Fibroblast of lung (primary cell): ENCODE results near the gene MRPS18A. TPM values are rescaled to one million over a fixed set of nuclear protein-coding genes. Genes with fewer than 3 reads are reported as not detected.

Experiments used
- DNase-seq, 2 donors: peaks; one replicate each; pipeline versions ENCODE4 v3.0.0 to v3.0.0-alpha.2; 2010; ENCODE audit warnings: low read depth in 2 of 2
- H2AFZ ChIP-seq: 2 replicates; pipeline ENCODE4 v1.5.1; 2012; ENCODE audit warnings: low read length, control low read depth, inconsistent platforms
- H3K27ac ChIP-seq: 2 replicates; pipeline ENCODE4 v1.5.1; 2011; ENCODE audit warnings: low read length, control low read depth; ENCODE audit not compliant: insufficient read depth
- H3K27me3 ChIP-seq: 2 replicates; pipeline ENCODE4 v1.5.1; 2011; ENCODE audit warnings: mild to moderate bottlenecking, low read length; ENCODE audit not compliant: control insufficient read depth, insufficient read depth
- H3K36me3 ChIP-seq: 2 replicates; pipeline ENCODE4 v1.5.1; 2011; ENCODE audit warnings: low read length; ENCODE audit not compliant: control insufficient read depth, insufficient read depth
- H3K4me1 ChIP-seq: 2 replicates; pipeline ENCODE4 v1.5.1; 2011; ENCODE audit warnings: low read length; ENCODE audit not compliant: control insufficient read depth, insufficient read depth; ENCODE audit errors: extremely low read depth
- H3K4me2 ChIP-seq: 2 replicates; pipeline ENCODE4 v1.5.1; 2011; ENCODE audit warnings: low read length, control low read depth; ENCODE audit not compliant: insufficient read depth; ENCODE audit errors: extremely low read depth
- H3K4me3 ChIP-seq, 4 experiments: fragments of 200-600 bp in 1 of 4; sonication (generic) in 1 of 4; replicated peaks in 1 of 4; 2 replicates each; pipeline ENCODE4 v1.5.1; 2011 to 2016; ENCODE audit warnings: low read length in 4 of 4, low read depth in 3 of 4, mild to moderate bottlenecking in 3 of 4, control low read depth in 2 of 4, inconsistent platforms in 1 of 4, mixed read lengths in 1 of 4; ENCODE audit not compliant: insufficient read depth in 1 of 4; ENCODE audit errors: control extremely low read depth in 1 of 4
- H3K79me2 ChIP-seq: 2 replicates; pipeline ENCODE4 v1.5.1; 2012; ENCODE audit warnings: mild to moderate bottlenecking, low read length, inconsistent platforms; ENCODE audit not compliant: control insufficient read depth, insufficient read depth
- H3K9ac ChIP-seq: 2 replicates; pipeline ENCODE4 v1.5.1; 2011; ENCODE audit warnings: mild to moderate bottlenecking, low read length, control low read depth; ENCODE audit not compliant: insufficient read depth
- H3K9me3 ChIP-seq: 2 replicates; pipeline ENCODE4 v1.5.1; 2012; ENCODE audit warnings: low read depth, low read length; ENCODE audit not compliant: control insufficient read depth, insufficient read depth
- H4K20me1 ChIP-seq: 2 replicates; pipeline ENCODE4 v1.5.1; 2011; ENCODE audit warnings: low read length; ENCODE audit not compliant: control insufficient read depth, insufficient read depth; ENCODE audit errors: extremely low read depth
- EZH2 ChIP-seq: IDR thresholded peaks from 2 replicates; pipeline ENCODE4 v1.5.1; 2012; ENCODE audit warnings: low read length, control low read depth, mild to moderate bottlenecking; ENCODE audit errors: missing control alignments
- polyA plus RNA-seq, 2 donors: library from polyadenylated mRNA; depleted of rRNA in 1 of 2; stranded (reverse) in 1 of 2; unstranded in 1 of 2; fragments of >200 nt; gene quantifications; 2 replicates each; pipeline ENCODE4 v1.2.1, GENCODE V29; 2011 to 2012; ENCODE audit warnings: missing spikeins in 1 of 2
- total RNA-seq: library from RNA; depleted of rRNA; stranded (reverse); fragments of >200 nt; gene quantifications from 2 replicates; pipeline ENCODE4 v1.2.1, GENCODE V29; 2014
- TF ChIP-seq, protein P1 (sequence below), 2 donors: IDR thresholded peaks in 1 of 2; conservative IDR thresholded peaks in 1 of 2; 1 replicate in 1 of 2; 2 replicates in 1 of 2; pipeline ENCODE4 v1.5.1; 2011 to 2012; ENCODE audit warnings: low read length in 2 of 2, control low read depth in 1 of 2, inconsistent platforms in 1 of 2, low read depth in 1 of 2, mild to moderate bottlenecking in 1 of 2

Gene MRPS18A
- total and polyA plus RNA-seq, 2 donors (not counting 1 experiment from before 2014, with no cell fraction given): 31.8 to 42.1 TPM

DNA sequence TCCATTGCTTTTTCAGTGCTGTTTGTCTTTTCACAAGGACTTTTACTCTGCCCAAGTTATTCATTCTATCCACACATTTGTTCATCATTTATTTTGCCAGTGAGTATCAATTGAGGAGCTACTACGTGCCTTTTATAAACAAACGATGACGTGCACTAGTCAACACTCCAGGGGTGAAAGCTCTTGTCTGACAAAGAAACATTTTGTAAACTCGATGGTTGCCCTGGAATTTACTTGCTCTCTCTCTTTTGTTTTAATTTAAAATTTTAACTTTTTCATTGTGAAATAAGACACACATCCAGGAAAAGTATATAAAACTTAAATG, 8.3 kb upstream of the MRPS18A start:
- Histone ChIP-seq H3K4me3 (no peak overlapping the region), H3K36me3 (no peaks in the 10 kb centered on the region), H3K4me1 (peaks cover 14% of the 10 kb centered on the region), H3K27me3 (no peaks in the 10 kb centered on the region), H2AFZ (no peak overlapping the region), H4K20me1 (no peaks in the 10 kb centered on the region), H3K79me2 (no peaks in the 10 kb centered on the region), H3K9ac (no peak overlapping the region), H3K9me3 (no peaks in the 10 kb centered on the region), H3K4me2 (no peak overlapping the region), H3K27ac (no peak overlapping the region)
- no peak for DNase-seq
- TF ChIP-seq, protein P1, sequence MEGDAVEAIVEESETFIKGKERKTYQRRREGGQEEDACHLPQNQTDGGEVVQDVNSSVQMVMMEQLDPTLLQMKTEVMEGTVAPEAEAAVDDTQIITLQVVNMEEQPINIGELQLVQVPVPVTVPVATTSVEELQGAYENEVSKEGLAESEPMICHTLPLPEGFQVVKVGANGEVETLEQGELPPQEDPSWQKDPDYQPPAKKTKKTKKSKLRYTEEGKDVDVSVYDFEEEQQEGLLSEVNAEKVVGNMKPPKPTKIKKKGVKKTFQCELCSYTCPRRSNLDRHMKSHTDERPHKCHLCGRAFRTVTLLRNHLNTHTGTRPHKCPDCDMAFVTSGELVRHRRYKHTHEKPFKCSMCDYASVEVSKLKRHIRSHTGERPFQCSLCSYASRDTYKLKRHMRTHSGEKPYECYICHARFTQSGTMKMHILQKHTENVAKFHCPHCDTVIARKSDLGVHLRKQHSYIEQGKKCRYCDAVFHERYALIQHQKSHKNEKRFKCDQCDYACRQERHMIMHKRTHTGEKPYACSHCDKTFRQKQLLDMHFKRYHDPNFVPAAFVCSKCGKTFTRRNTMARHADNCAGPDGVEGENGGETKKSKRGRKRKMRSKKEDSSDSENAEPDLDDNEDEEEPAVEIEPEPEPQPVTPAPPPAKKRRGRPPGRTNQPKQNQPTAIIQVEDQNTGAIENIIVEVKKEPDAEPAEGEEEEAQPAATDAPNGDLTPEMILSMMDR (conservative IDR thresholded peaks at IDR 0.05 in 1 of 2, IDR thresholded peaks at IDR 0.05 in 1 of 2; ENCODE audit: low read depth in 1 of 2, low read length in 2 of 2): no peak
- no peak for TF ChIP-seq EZH2

DNA sequence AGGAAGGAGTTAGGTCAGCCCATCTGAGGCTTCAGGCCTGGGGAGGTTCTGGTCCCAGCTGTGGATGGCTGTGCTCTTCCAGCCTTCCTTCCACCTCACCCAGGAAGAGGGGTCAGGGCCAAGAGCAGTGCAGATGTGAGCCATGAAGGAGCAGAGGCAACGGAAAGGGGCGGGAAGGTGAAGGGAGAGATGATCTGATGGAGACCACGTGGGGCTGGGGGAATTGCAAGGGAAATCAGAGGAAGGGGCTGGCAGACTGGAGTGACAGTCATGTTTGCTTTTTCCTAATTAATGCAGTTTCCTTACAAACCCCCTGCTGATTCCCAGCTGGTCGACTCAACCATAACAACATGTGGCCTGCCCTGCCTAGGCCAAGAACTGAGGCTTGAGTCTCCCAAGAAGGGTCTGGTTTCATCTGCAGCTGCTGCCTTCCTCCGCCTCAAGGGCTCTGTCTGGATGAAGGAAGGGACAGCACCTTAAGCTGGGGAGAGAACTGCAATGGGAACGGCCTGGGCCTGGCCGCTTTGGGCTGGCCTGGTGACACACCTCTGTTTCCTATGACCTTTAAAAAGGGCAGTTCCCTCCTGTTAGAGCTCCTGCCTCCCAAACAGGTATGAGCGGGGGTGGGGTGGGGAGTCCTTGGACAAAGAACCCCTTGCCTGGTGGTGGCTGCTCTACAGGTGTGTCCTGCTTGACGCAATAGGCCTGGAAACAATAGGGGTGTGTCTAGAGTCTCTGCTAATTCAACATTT, 7.8 kb upstream of the MRPS18A start:
- no peak for DNase-seq
- Histone ChIP-seq H3K4me1 (peaks cover 14% of the 10 kb centered on the region), H3K9me3 (no peaks in the 10 kb centered on the region), H2AFZ (no peak overlapping the region), H3K4me3 (no peak overlapping the region), H3K4me2 (no peak overlapping the region), H3K36me3 (no peaks in the 10 kb centered on the region), H3K79me2 (no peaks in the 10 kb centered on the region), H3K27ac (no peak overlapping the region), H3K9ac (no peak overlapping the region), H3K27me3 (no peaks in the 10 kb centered on the region), H4K20me1 (no peaks in the 10 kb centered on the region)
- TF ChIP-seq EZH2: no peak
- TF ChIP-seq, protein P1 (conservative IDR thresholded peaks at IDR 0.05 in 1 of 2, IDR thresholded peaks at IDR 0.05 in 1 of 2; ENCODE audit: low read depth in 1 of 2, low read length in 2 of 2): no peak

DNA sequence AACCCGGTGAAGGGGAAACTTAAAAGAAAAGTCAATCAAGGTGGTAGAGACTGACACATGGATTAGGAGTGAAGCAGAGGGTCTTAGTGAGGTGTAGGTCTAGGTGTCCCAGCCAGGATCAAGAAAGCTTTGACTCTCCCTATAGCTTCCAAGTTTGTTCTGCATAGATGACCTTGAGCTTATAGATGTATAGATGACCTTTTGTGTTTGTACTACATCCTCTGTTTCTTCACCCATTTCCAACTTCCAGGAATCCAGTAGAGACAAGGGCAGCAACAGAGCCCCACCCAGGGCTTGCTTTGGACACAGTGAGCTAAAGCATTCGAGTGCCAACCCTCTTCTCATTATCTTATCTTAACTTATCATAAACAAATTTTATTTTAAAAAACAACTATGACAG, 1.8 kb upstream of the MRPS18A start:
- Histone ChIP-seq H3K9me3 (no peaks in the 10 kb centered on the region), H3K27ac (no peak overlapping the region), H3K4me1 (peaks cover 2% of the 10 kb centered on the region), H3K9ac (no peak overlapping the region), H3K4me2 (no peak overlapping the region), H3K79me2 (peaks cover 19% of the 10 kb centered on the region), H4K20me1 (no peaks in the 10 kb centered on the region), H2AFZ (no peak overlapping the region), H3K36me3 (no peaks in the 10 kb centered on the region), H3K27me3 (no peaks in the 10 kb centered on the region), H3K4me3 (no peak overlapping the region)
- TF ChIP-seq EZH2: no peak
- TF ChIP-seq, protein P1 (conservative IDR thresholded peaks at IDR 0.05 in 1 of 2, IDR thresholded peaks at IDR 0.05 in 1 of 2; ENCODE audit: low read depth in 1 of 2, low read length in 2 of 2): no peak
- no peak for DNase-seq
